IMR-90 (cell line): ENCODE data around the gene RFX3. TPM values are rescaled to one million over a fixed set of nuclear protein-coding genes. Genes with fewer than 3 reads are reported as not detected.

Experiments
- ATAC-seq: fragments of 200-7000 bp; cut with Tn5 transposase; 2 replicates; pipeline ENCODE4 v1.9.1; 2020; ENCODE audit warnings: low read depth, mild to moderate bottlenecking, moderate library complexity
- BruUV-seq: library from RNA; stranded (reverse); fragments of 400-500 nt; replicated peaks from 2 replicates; lab custom pipeline; 2021; lab: Mats Ljungman, UMichigan
- CTCF ChIA-PET: fragments of 300-600 bp; formaldehyde crosslinking; extraction: SDS; loops from one replicate; lab custom pipeline; 2021; ENCODE audit warnings: antibody characterized with exemption; lab: Yijun Ruan, JAX
- POLR2A ChIA-PET: fragments of 300-600 bp; sonication (Branson Sonifier 250); formaldehyde crosslinking; loops from one replicate; lab custom pipeline; 2022; ENCODE audit warnings: antibody characterized with exemption; ENCODE audit not compliant: unreplicated experiment; lab: Charles Lee
- DNase-seq: peaks from one replicate; pipeline ENCODE4 v3.0.0; 2013
- H2AFZ ChIP-seq: replicated peaks from 2 replicates; pipeline ENCODE3; 2013; ENCODE audit warnings: low read length, mild to moderate bottlenecking; ENCODE audit not compliant: poor library complexity
- H2AK5ac ChIP-seq: 2 replicates; pipeline ENCODE4 v1.6.1; 2013; ENCODE audit warnings: low read depth, low read length, inconsistent platforms
- H2AK9ac ChIP-seq: replicated peaks from 2 replicates; pipeline ENCODE3; 2013; ENCODE audit warnings: mild to moderate bottlenecking, low read depth, low read length, moderate library complexity; ENCODE audit not compliant: poor library complexity
- H2BK120ac ChIP-seq: 2 replicates; pipeline ENCODE4 v1.6.1; 2013; ENCODE audit warnings: low read depth, low read length, inconsistent platforms
- H2BK15ac ChIP-seq: 3 replicates; pipeline ENCODE4 v1.6.1; 2013; ENCODE audit warnings: low read depth, low read length, inconsistent platforms
- H2BK20ac ChIP-seq: 2 replicates; pipeline ENCODE4 v1.6.1; 2013; ENCODE audit warnings: low read depth, mild to moderate bottlenecking, inconsistent platforms, low read length, moderate library complexity
- H2BK5ac ChIP-seq: 2 replicates; pipeline ENCODE4 v1.6.1; 2013; ENCODE audit warnings: mild to moderate bottlenecking, low read depth, low read length, inconsistent platforms; ENCODE audit not compliant: poor library complexity, severe bottlenecking
- H3K14ac ChIP-seq: replicated peaks from 2 replicates; pipeline ENCODE4 v1.6.1; 2013; ENCODE audit warnings: low read depth, low read length, inconsistent platforms
- H3K18ac ChIP-seq: 2 replicates; pipeline ENCODE4 v1.6.1; 2013; ENCODE audit warnings: low read depth, low read length, control low read depth
- H3K23ac ChIP-seq: 2 replicates; pipeline ENCODE4 v1.6.1; 2013; ENCODE audit warnings: low read depth, low read length, inconsistent platforms
- H3K27ac ChIP-seq: 2 replicates; pipeline ENCODE4 v1.5.1; 2013; ENCODE audit warnings: mild to moderate bottlenecking, control low read depth, low read length; ENCODE audit not compliant: insufficient read depth
- H3K27me3 ChIP-seq: 2 replicates; pipeline ENCODE4 v1.6.1; 2013; ENCODE audit warnings: low read length; ENCODE audit not compliant: control insufficient read depth, insufficient read depth
- H3K36me3 ChIP-seq: 2 replicates; pipeline ENCODE4 v1.6.1; 2013; ENCODE audit warnings: low read length, mixed read lengths; ENCODE audit not compliant: control insufficient read depth, insufficient read depth
- H3K4ac ChIP-seq: 2 replicates; pipeline ENCODE4 v1.6.1; 2013; ENCODE audit warnings: low read depth, low read length, inconsistent platforms
- H3K4me1 ChIP-seq: 2 replicates; pipeline ENCODE4 v1.6.1; 2013; ENCODE audit warnings: low read length, mixed read lengths; ENCODE audit not compliant: control insufficient read depth, insufficient read depth
- H3K4me2 ChIP-seq: 2 replicates; pipeline ENCODE4 v1.6.1; 2013; ENCODE audit warnings: low read depth, mild to moderate bottlenecking, control low read depth, low read length, moderate library complexity
- H3K4me3 ChIP-seq: 2 replicates; pipeline ENCODE4 v1.5.1; 2013; ENCODE audit warnings: low read depth, mild to moderate bottlenecking, control low read depth, low read length, moderate library complexity; ENCODE audit not compliant: insufficient read depth
- H3K56ac ChIP-seq: 2 replicates; pipeline ENCODE4 v1.6.1; 2013; ENCODE audit warnings: low read length, inconsistent platforms; ENCODE audit not compliant: insufficient read depth; ENCODE audit errors: extremely low read depth
- H3K79me1 ChIP-seq, 2 experiments: 2 replicates each; pipeline ENCODE4 v1.6.1; 2013; ENCODE audit warnings: low read length in 2 of 2, inconsistent platforms in 1 of 2, low read depth in 1 of 2
- H3K9ac ChIP-seq: 2 replicates; pipeline ENCODE4 v1.6.1; 2013; ENCODE audit warnings: low read depth, low read length, control low read depth
- H3K9me1 ChIP-seq: 2 replicates; pipeline ENCODE4 v1.6.1; 2013; ENCODE audit warnings: low read length, inconsistent platforms; ENCODE audit not compliant: insufficient read depth
- H3K9me3 ChIP-seq: 2 replicates; pipeline ENCODE4 v1.6.1; 2013; ENCODE audit warnings: low read length; ENCODE audit not compliant: control insufficient read depth, insufficient read depth
- H4K20me1 ChIP-seq: 2 replicates; pipeline ENCODE4 v1.6.1; 2013; ENCODE audit warnings: low read length, inconsistent platforms; ENCODE audit not compliant: insufficient read depth
- H4K5ac ChIP-seq: 2 replicates; pipeline ENCODE4 v1.6.1; 2013; ENCODE audit warnings: mild to moderate bottlenecking, low read depth, low read length, control low read depth
- H4K8ac ChIP-seq, 2 experiments: 2 replicates each; pipeline ENCODE4 v1.6.1; 2013; ENCODE audit warnings: low read depth in 2 of 2, low read length in 2 of 2, control low read depth in 1 of 2, inconsistent platforms in 1 of 2
- H4K91ac ChIP-seq: 2 replicates; pipeline ENCODE4 v1.6.1; 2013; ENCODE audit warnings: low read depth, low read length, inconsistent platforms; ENCODE audit not compliant: insufficient read depth
- CEBPB ChIP-seq: IDR thresholded peaks from 2 replicates; pipeline ENCODE4 v1.6.1; 2012; ENCODE audit warnings: low read depth, low read length, improper control_type of control experiment
- dilution Hi-C: fragments of 300-500 bp; cut with HindIII; formaldehyde crosslinking; loops from one replicate; pipeline ENCODE4 v1.14.3; 2018; ENCODE audit warnings: low sequenced_read_pairs; ENCODE audit not compliant: unreplicated experiment
- in situ Hi-C: fragments of 300-500 bp; cut with MboI; formaldehyde crosslinking; loops from 3 replicates; pipeline ENCODE4 v1.14.3; 2019; ENCODE audit warnings: low sequenced_read_pairs, inconsistent platforms, mixed read lengths
- intact Hi-C: fragments of 100-400 bp; cut with micrococcal nuclease; formaldehyde crosslinking; loops from 2 replicates; pipeline ENCODE4 v1.10.0; 2022
- polyA plus RNA-seq, 3 experiments: library from polyadenylated mRNA; depleted of rRNA; stranded (reverse); fragments of >200 nt; gene quantifications; 2 replicates each; pipeline ENCODE4 v1.2.3, GENCODE V29; 2012; ENCODE audit warnings: low replicate concordance in 1 of 3
- total RNA-seq: library from RNA; depleted of rRNA; stranded (reverse); fragments of >200 nt; gene quantifications from 2 replicates; pipeline ENCODE4 v1.2.3, GENCODE V29; 2012

The RFX3 gene
- total and polyA plus RNA-seq, 2 of the 4 experiments (the other 2 are of a cell fraction): 1.7 to 2.7 TPM

GRCh38 chr9:3360245-3360644, 165.6 kb downstream of the RFX3 start:
- dilution Hi-C loops (no loop called here), in situ Hi-C loops (no loop called here), intact Hi-C loops (loop anchor here (1.0 kb wide), 1 partner anchor 11 kb away; no protein-coding TSS in a partner anchor)
- ChIA-PET POLR2A (no interaction called here), CTCF (no interaction called here)
- H3K18ac ChIP-seq: no peak overlapping the region
- H4K5ac ChIP-seq: no peak overlapping the region
- no peaks in the 10 kb centered on the region for H3K27me3 ChIP-seq
- H2AK9ac ChIP-seq: no peak overlapping the region
- H3K4me1 ChIP-seq: no peaks in the 10 kb centered on the region
- no peaks in the 10 kb centered on the region for H3K79me1 ChIP-seq
- DNase-seq: no peak
- no peak overlapping the region for H2AFZ ChIP-seq
- no peak overlapping the region for H3K9ac ChIP-seq
- H3K4ac ChIP-seq: no peak overlapping the region
- H2BK20ac ChIP-seq: no peak overlapping the region
- ATAC-seq: no peak
- H4K8ac ChIP-seq: no peak overlapping the region
- no peak overlapping the region for H3K56ac ChIP-seq
- H4K20me1 ChIP-seq: no peaks in the 10 kb centered on the region
- no peak overlapping the region for H3K4me2 ChIP-seq
- no peak overlapping the region for H2BK15ac ChIP-seq
- no peaks in the 10 kb centered on the region for H3K9me3 ChIP-seq
- no peak overlapping the region for H2BK5ac ChIP-seq
- H2BK120ac ChIP-seq: no peak overlapping the region
- no peak overlapping the region for H3K23ac ChIP-seq
- H3K36me3 ChIP-seq: no peaks in the 10 kb centered on the region
- H4K91ac ChIP-seq: no peak overlapping the region
- no peak for TF ChIP-seq CEBPB
- no TSS peak for BruUV-seq
- no peak overlapping the region for H3K4me3 ChIP-seq
- H2AK5ac ChIP-seq: no peak overlapping the region
- H3K14ac ChIP-seq: no peak overlapping the region
- H3K9me1 ChIP-seq: no peaks in the 10 kb centered on the region
- H3K27ac ChIP-seq: no peak overlapping the region
